ENCODE data around the gene SSPN.

Gene SSPN

GRCh38 chr12:26255893-26256645 is 60.7 kb downstream of the SSPN start:
- Mint-ChIP-seq H3K27ac (no peak overlapping the region), H3K36me3 (no peaks in the 10 kb centered on the region), H3K4me3 (no peak overlapping the region), H3K27me3 (peaks cover 6% of the 10 kb centered on the region), H3K4me1 (no peaks in the 10 kb centered on the region), H3K9me3 (peaks cover 20% of the 10 kb centered on the region)

GRCh38 chr12:26264215-26264838 is 69.0 kb downstream of the SSPN start:
- H3K4me3 Mint-ChIP-seq = no peak overlapping the region
- no peaks in the 10 kb centered on the region for H3K36me3 Mint-ChIP-seq
- H3K27me3 Mint-ChIP-seq = peaks cover 3% of the 10 kb centered on the region
- no peaks in the 10 kb centered on the region for H3K9me3 Mint-ChIP-seq
- H3K4me1 Mint-ChIP-seq = no peaks in the 10 kb centered on the region
- no peak overlapping the region for H3K27ac Mint-ChIP-seq

- no peak overlapping the region for H3K4me3 Mint-ChIP-seq
- no peaks in the 10 kb centered on the region for H3K9me3 Mint-ChIP-seq
- no peaks in the 10 kb centered on the region for H3K36me3 Mint-ChIP-seq
- H3K27me3 Mint-ChIP-seq = peaks cover 2% of the 10 kb centered on the region
- H3K27ac Mint-ChIP-seq = no peak overlapping the region
- no peaks in the 10 kb centered on the region for H3K4me1 Mint-ChIP-seq
These were observed 70.2 kb downstream of the SSPN start for GRCh38 chr12:26265606-26266005.

- H3K4me3 Mint-ChIP-seq = no peak overlapping the region
- peaks cover 2% of the 10 kb centered on the region for H3K27me3 Mint-ChIP-seq
- H3K9me3 Mint-ChIP-seq = no peaks in the 10 kb centered on the region
- H3K4me1 Mint-ChIP-seq = no peaks in the 10 kb centered on the region
- H3K27ac Mint-ChIP-seq = no peak overlapping the region
- H3K36me3 Mint-ChIP-seq = no peaks in the 10 kb centered on the region
These were observed 71.5 kb downstream of the SSPN start for GRCh38 chr12:26266881-26267280.

- Mint-ChIP-seq H3K9me3 (no peaks in the 10 kb centered on the region), H3K27ac (no peak overlapping the region), H3K27me3 (no peaks in the 10 kb centered on the region), H3K36me3 (no peaks in the 10 kb centered on the region), H3K4me1 (no peaks in the 10 kb centered on the region), H3K4me3 (no peak overlapping the region)
These were observed 73.6 kb downstream of the SSPN start for GRCh38 chr12:26268841-26269561.

GRCh38 chr12:26269562-26270284 is 74.3 kb downstream of the SSPN start:
- H3K27me3 Mint-ChIP-seq = no peaks in the 10 kb centered on the region
- H3K4me3 Mint-ChIP-seq = no peak overlapping the region
- H3K36me3 Mint-ChIP-seq = no peaks in the 10 kb centered on the region
- H3K27ac Mint-ChIP-seq = no peak overlapping the region
- no peaks in the 10 kb centered on the region for H3K9me3 Mint-ChIP-seq
- H3K4me1 Mint-ChIP-seq = no peaks in the 10 kb centered on the region

GRCh38 chr12:26271024-26271423 is 75.7 kb downstream of the SSPN start:
- Mint-ChIP-seq H3K36me3 (no peaks in the 10 kb centered on the region), H3K4me1 (no peaks in the 10 kb centered on the region), H3K9me3 (no peaks in the 10 kb centered on the region), H3K27ac (no peak overlapping the region), H3K27me3 (no peaks in the 10 kb centered on the region), H3K4me3 (no peak overlapping the region)

- no peaks in the 10 kb centered on the region for H3K9me3 Mint-ChIP-seq
- no peaks in the 10 kb centered on the region for H3K27me3 Mint-ChIP-seq
- no peaks in the 10 kb centered on the region for H3K4me1 Mint-ChIP-seq
- H3K36me3 Mint-ChIP-seq = no peaks in the 10 kb centered on the region
- no peak overlapping the region for H3K27ac Mint-ChIP-seq
- H3K4me3 Mint-ChIP-seq = no peak overlapping the region
These were observed 76.6 kb downstream of the SSPN start for GRCh38 chr12:26271889-26272492.

- Mint-ChIP-seq H3K9me3 (no peaks in the 10 kb centered on the region), H3K4me3 (no peak overlapping the region), H3K27ac (no peak overlapping the region), H3K4me1 (no peaks in the 10 kb centered on the region), H3K27me3 (peaks cover 2% of the 10 kb centered on the region), H3K36me3 (no peaks in the 10 kb centered on the region)
These were observed 77.5 kb downstream of the SSPN start for GRCh38 chr12:26272851-26273250.

- no peaks in the 10 kb centered on the region for H3K4me1 Mint-ChIP-seq
- no peak overlapping the region for H3K27ac Mint-ChIP-seq
- H3K27me3 Mint-ChIP-seq = peaks cover 2% of the 10 kb centered on the region
- no peaks in the 10 kb centered on the region for H3K9me3 Mint-ChIP-seq
- no peaks in the 10 kb centered on the region for H3K36me3 Mint-ChIP-seq
- no peak overlapping the region for H3K4me3 Mint-ChIP-seq
These were observed 78.4 kb downstream of the SSPN start for GRCh38 chr12:26273811-26274210.

GRCh38 chr12:26274441-26275312 is 79.3 kb downstream of the SSPN start:
- no peaks in the 10 kb centered on the region for H3K4me1 Mint-ChIP-seq
- H3K27me3 Mint-ChIP-seq = peaks cover 3% of the 10 kb centered on the region
- H3K9me3 Mint-ChIP-seq = no peaks in the 10 kb centered on the region
- no peak overlapping the region for H3K4me3 Mint-ChIP-seq
- no peaks in the 10 kb centered on the region for H3K36me3 Mint-ChIP-seq
- H3K27ac Mint-ChIP-seq = no peak overlapping the region

GRCh38 chr12:26275313-26276131 is 80.1 kb downstream of the SSPN start:
- H3K36me3 Mint-ChIP-seq = no peaks in the 10 kb centered on the region
- H3K4me3 Mint-ChIP-seq = no peak overlapping the region
- no peaks in the 10 kb centered on the region for H3K9me3 Mint-ChIP-seq
- H3K4me1 Mint-ChIP-seq = no peaks in the 10 kb centered on the region
- no peak overlapping the region for H3K27ac Mint-ChIP-seq
- H3K27me3 Mint-ChIP-seq = peaks cover 3% of the 10 kb centered on the region

GRCh38 chr12:26276709-26277108 is 81.3 kb downstream of the SSPN start:
- no peak overlapping the region for H3K27ac Mint-ChIP-seq
- H3K36me3 Mint-ChIP-seq = no peaks in the 10 kb centered on the region
- peaks cover 3% of the 10 kb centered on the region for H3K27me3 Mint-ChIP-seq
- H3K4me3 Mint-ChIP-seq = no peak overlapping the region
- no peaks in the 10 kb centered on the region for H3K9me3 Mint-ChIP-seq
- H3K4me1 Mint-ChIP-seq = no peaks in the 10 kb centered on the region

Measured in activated naive CD4-positive, alpha-beta T cell treated with anti-CD3 and anti-CD28 coated beads, Interleukin-2, amount 50 U/mL, for 24 hours (primary cell).